Liver (tissue), 9 donors: ENCODE measurements around the gene MFAP5. TPM values are rescaled to one million over a fixed set of nuclear protein-coding genes. Genes with fewer than 3 reads are reported as not detected.

Experiments
- DNase-seq: peaks from one replicate; pipeline ENCODE4 v3.0.0-alpha.2; 2017; ENCODE audit warnings: low spot score
- H3K27ac ChIP-seq, 2 donors: one replicate each; pipeline ENCODE4 v1.7.0; 2013; ENCODE audit warnings: inconsistent platforms in 2 of 2, low read length in 2 of 2, control low read depth in 1 of 2, low read depth in 1 of 2, mild to moderate bottlenecking in 1 of 2
- H3K27me3 ChIP-seq, 4 donors: one replicate each; pipeline versions ENCODE4 v1.6.1 to v1.7.0; 2013; ENCODE audit warnings: low read length in 3 of 4, inconsistent platforms in 1 of 4, mild to moderate bottlenecking in 1 of 4, moderate library complexity in 1 of 4; ENCODE audit not compliant: control insufficient read depth in 4 of 4, insufficient read depth in 4 of 4
- H3K36me3 ChIP-seq, 4 donors: one replicate each; pipeline versions ENCODE4 v1.6.1 to v1.7.0; 2013; ENCODE audit warnings: low read length in 3 of 4, mild to moderate bottlenecking in 3 of 4, low read depth in 1 of 4, moderate library complexity in 1 of 4; ENCODE audit not compliant: control insufficient read depth in 4 of 4, insufficient read depth in 3 of 4
- H3K4me1 ChIP-seq, 4 donors: one replicate each; pipeline versions ENCODE4 v1.6.1 to v1.7.0; 2013; ENCODE audit warnings: low read length in 3 of 4, mild to moderate bottlenecking in 3 of 4, moderate library complexity in 1 of 4; ENCODE audit not compliant: control insufficient read depth in 4 of 4, insufficient read depth in 4 of 4
- H3K4me3 ChIP-seq, 3 donors: one replicate each; pipeline versions ENCODE4 v1.6.1 to v1.7.0; 2013; ENCODE audit warnings: low read length in 3 of 3, control low read depth in 1 of 3, low read depth in 1 of 3, mild to moderate bottlenecking in 1 of 3
- H3K9ac ChIP-seq, 2 donors: one replicate each; pipeline ENCODE4 v1.7.0; 2013; ENCODE audit warnings: low read length in 2 of 2, mild to moderate bottlenecking in 2 of 2, moderate library complexity in 2 of 2, control low read depth in 1 of 2, low read depth in 1 of 2
- H3K9me3 ChIP-seq, 4 donors: one replicate each; pipeline versions ENCODE4 v1.6.1 to v1.7.0; 2013; ENCODE audit warnings: low read length in 3 of 4; ENCODE audit not compliant: control insufficient read depth in 4 of 4
- EGR1 ChIP-seq, 2 donors: IDR thresholded peaks; 2 replicates each; pipeline ENCODE4 v1.6.1; 2016 to 2018; ENCODE audit warnings: antibody characterized with exemption in 2 of 2, low read depth in 2 of 2
- FOXA1 ChIP-seq: IDR thresholded peaks from 2 replicates; pipeline ENCODE4 v1.6.1; 2016; ENCODE audit warnings: antibody characterized with exemption
- FOXA2 ChIP-seq: IDR thresholded peaks from 2 replicates; pipeline ENCODE4 v1.6.1; 2016; ENCODE audit warnings: antibody characterized with exemption
- GABPA ChIP-seq, 2 donors: IDR thresholded peaks in 1 of 2; conservative IDR thresholded peaks in 1 of 2; 2 replicates each; pipeline ENCODE4 v1.6.1; 2016; ENCODE audit warnings: antibody characterized with exemption in 2 of 2, mild to moderate bottlenecking in 1 of 2, moderate library complexity in 1 of 2
- HNF4A ChIP-seq, 2 donors: conservative IDR thresholded peaks; 2 replicates each; pipeline ENCODE4 v1.6.1; 2016; ENCODE audit warnings: antibody characterized with exemption in 2 of 2, mild to moderate bottlenecking in 2 of 2
- HNF4G ChIP-seq: IDR thresholded peaks from 2 replicates; pipeline ENCODE4 v1.6.1; 2016; ENCODE audit warnings: antibody characterized with exemption
- JUND ChIP-seq, 2 donors: IDR thresholded peaks; 2 replicates each; pipeline ENCODE4 v1.6.1; 2016; ENCODE audit warnings: antibody characterized with exemption in 2 of 2
- NR2F2 ChIP-seq: IDR thresholded peaks from 2 replicates; pipeline ENCODE4 v1.6.1; 2016; ENCODE audit warnings: antibody characterized with exemption
- RAD21 ChIP-seq, 2 donors: IDR thresholded peaks; 2 replicates each; pipeline ENCODE4 v1.6.1; 2016; ENCODE audit warnings: antibody characterized with exemption in 2 of 2, mild to moderate bottlenecking in 2 of 2
- RXRA ChIP-seq, 2 donors: IDR thresholded peaks; 2 replicates each; pipeline ENCODE4 v1.6.1; 2017 to 2018; ENCODE audit warnings: antibody characterized with exemption in 2 of 2, mild to moderate bottlenecking in 1 of 2
- SP1 ChIP-seq: IDR thresholded peaks from 2 replicates; pipeline ENCODE4 v1.6.1; 2018; ENCODE audit warnings: antibody characterized with exemption, mild to moderate bottlenecking
- TAF1 ChIP-seq: conservative IDR thresholded peaks from 2 replicates; pipeline ENCODE4 v1.6.1; 2016; ENCODE audit warnings: antibody characterized with exemption, mild to moderate bottlenecking
- YY1 ChIP-seq: IDR thresholded peaks from 2 replicates; pipeline ENCODE4 v1.6.1; 2016; ENCODE audit warnings: antibody characterized with exemption, mild to moderate bottlenecking
- WGBS: extraction: QIAGEN DNeasy Blood & Tissue Kit; methylation state at CpG from one replicate; pipeline ENCODE4 v1.1.7; 2013; 5-methylcytosine and 5-hydroxymethylcytosine counted together
- polyA plus RNA-seq, 2 donors: library from polyadenylated mRNA; stranded (reverse) in 1 of 2; unstranded in 1 of 2; fragments of 200-250 nt in 1 of 2; fragments of >200 nt in 1 of 2; fragmentation: Nextera tagmentation in 1 of 2; extraction: Ambion mirVana in 1 of 2; gene quantifications; one replicate each; pipeline versions ENCODE4 v1.2.1 to v1.2.3, GENCODE V29; 2013 to 2015
- total RNA-seq, 2 donors: library from RNA; depleted of rRNA; stranded (reverse); fragments of >200 nt; gene quantifications; one replicate each; pipeline ENCODE4 v1.2.3, GENCODE V29; 2014
- TF ChIP-seq, protein P1 (sequence below): IDR thresholded peaks from 2 replicates; pipeline ENCODE4 v1.6.1; 2016; ENCODE audit warnings: antibody characterized with exemption
- TF ChIP-seq, protein P2 (sequence below): IDR thresholded peaks from 2 replicates; pipeline ENCODE4 v1.6.1; 2016; ENCODE audit warnings: antibody characterized with exemption, mild to moderate bottlenecking
- TF ChIP-seq, protein P3 (sequence below): IDR thresholded peaks from 2 replicates; pipeline ENCODE4 v1.6.1; 2016; ENCODE audit warnings: antibody characterized with exemption
- TF ChIP-seq, protein P4 (sequence below): fragments of 150-350 bp; IDR thresholded peaks from 2 replicates; pipeline ENCODE4 v1.5.1; 2017; ENCODE audit warnings: improper control_type of control experiment, low read depth, low read length; ENCODE audit not compliant: missing input control
- TF ChIP-seq, protein P5 (sequence below): IDR thresholded peaks from 2 replicates; pipeline ENCODE4 v1.6.1; 2016; ENCODE audit warnings: antibody characterized with exemption
- donor health status: healthy.
- donor health status: healthy.
- donor health status: healthy.
- donor health status: healthy.
- donor health status: healthy.

Gene MFAP5
- total and polyA plus RNA-seq, 4 donors, result 0.20 to 0.42 TPM; not detected in 2

DNA sequence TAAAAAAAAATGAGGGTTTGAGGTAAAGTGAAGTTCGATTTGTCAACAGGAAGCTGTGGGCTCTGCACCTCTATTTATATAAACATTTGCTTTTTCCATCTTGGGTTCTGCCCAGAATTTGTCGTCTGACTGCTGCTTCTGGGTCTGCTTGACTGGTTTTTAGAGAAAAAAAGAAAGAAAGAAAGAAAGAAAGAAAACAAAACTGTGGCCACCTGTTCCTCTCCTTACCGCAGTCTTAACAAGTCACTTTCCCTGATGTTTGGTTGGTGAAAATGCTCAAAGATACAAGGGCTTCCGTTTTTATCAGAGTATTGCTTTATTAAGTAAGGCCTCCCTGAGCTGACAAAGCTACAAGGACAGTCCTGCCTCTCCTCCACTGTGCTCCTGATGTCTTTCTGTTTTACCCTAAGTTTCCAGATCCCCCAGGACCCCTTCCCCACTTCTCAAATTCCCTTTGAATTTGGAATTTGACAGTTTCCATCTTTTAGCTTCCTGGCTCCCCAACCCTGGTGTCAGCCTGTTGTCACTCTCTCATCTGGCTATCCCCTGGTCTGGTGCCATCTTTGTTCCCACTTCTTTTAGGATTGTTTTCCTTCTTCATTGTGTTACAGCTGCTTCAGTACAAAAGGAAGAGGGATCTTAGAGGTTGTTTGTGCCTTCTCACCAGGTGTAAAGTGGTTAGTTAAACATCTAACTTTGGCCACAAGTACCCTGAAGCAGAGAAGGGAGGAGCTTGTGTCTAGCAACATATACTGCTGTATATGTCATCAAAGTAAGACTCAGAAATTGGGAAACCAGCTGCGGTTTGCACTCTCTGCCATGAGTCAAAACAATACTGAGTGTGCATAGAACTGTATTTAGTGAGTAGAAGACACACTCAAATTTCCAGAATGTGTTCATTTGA lies 18.0 kb downstream of the MFAP5 start:
- Histone ChIP-seq H3K9me3 (no peaks in the 10 kb centered on the region), H3K4me3 (no peak overlapping the region), H3K27ac (no peak overlapping the region), H3K4me1 (no peaks in the 10 kb centered on the region), H3K27me3 (no peaks in the 10 kb centered on the region), H3K36me3 (no peaks in the 10 kb centered on the region), H3K9ac (no peak overlapping the region)
- TF ChIP-seq, protein P1, sequence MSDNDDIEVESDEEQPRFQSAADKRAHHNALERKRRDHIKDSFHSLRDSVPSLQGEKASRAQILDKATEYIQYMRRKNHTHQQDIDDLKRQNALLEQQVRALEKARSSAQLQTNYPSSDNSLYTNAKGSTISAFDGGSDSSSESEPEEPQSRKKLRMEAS, result no peak
- TF ChIP-seq TAF1 (no peak), HNF4A (conservative IDR thresholded peaks at IDR 0.05) (no peak), EGR1 (IDR thresholded peaks at IDR 0.05; ENCODE audit: low read depth in 2 of 2) (no peak), FOXA1 (no peak), FOXA2 (no peak)
- TF ChIP-seq, protein P2, sequence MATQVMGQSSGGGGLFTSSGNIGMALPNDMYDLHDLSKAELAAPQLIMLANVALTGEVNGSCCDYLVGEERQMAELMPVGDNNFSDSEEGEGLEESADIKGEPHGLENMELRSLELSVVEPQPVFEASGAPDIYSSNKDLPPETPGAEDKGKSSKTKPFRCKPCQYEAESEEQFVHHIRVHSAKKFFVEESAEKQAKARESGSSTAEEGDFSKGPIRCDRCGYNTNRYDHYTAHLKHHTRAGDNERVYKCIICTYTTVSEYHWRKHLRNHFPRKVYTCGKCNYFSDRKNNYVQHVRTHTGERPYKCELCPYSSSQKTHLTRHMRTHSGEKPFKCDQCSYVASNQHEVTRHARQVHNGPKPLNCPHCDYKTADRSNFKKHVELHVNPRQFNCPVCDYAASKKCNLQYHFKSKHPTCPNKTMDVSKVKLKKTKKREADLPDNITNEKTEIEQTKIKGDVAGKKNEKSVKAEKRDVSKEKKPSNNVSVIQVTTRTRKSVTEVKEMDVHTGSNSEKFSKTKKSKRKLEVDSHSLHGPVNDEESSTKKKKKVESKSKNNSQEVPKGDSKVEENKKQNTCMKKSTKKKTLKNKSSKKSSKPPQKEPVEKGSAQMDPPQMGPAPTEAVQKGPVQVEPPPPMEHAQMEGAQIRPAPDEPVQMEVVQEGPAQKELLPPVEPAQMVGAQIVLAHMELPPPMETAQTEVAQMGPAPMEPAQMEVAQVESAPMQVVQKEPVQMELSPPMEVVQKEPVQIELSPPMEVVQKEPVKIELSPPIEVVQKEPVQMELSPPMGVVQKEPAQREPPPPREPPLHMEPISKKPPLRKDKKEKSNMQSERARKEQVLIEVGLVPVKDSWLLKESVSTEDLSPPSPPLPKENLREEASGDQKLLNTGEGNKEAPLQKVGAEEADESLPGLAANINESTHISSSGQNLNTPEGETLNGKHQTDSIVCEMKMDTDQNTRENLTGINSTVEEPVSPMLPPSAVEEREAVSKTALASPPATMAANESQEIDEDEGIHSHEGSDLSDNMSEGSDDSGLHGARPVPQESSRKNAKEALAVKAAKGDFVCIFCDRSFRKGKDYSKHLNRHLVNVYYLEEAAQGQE, result no peak
- WGBS, result 51% methylated on average over 5 of the region's 5 CpGs
- DNase-seq, result no peak

DNA sequence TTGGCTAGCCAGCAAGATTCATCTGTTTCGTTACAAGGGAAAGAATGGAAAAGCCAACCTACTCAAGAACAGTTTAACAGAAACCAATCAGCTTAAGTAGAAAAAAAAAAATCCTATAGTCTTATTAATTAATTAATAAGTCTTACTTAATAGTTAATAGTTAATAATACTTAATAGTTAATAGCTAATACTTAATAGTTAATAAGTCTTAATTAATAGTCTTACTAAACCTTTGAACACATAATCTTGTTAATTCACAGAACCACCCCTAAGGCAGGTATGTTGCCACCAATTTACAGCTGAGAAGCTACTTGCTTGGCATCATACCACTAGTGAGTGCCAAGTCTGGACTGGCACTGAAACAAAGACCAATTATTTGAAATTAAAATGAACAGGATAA lies 19.9 kb downstream of the MFAP5 start:
- Histone ChIP-seq H3K9me3 (no peaks in the 10 kb centered on the region), H3K27me3 (no peaks in the 10 kb centered on the region), H3K4me3 (no peak overlapping the region), H3K36me3 (no peaks in the 10 kb centered on the region), H3K9ac (no peak overlapping the region), H3K4me1 (no peaks in the 10 kb centered on the region), H3K27ac (no peak overlapping the region)
- TF ChIP-seq FOXA1, result no peak
- TF ChIP-seq GABPA (IDR thresholded peaks at IDR 0.05 in 1 of 2, conservative IDR thresholded peaks at IDR 0.05 in 1 of 2), result no peak
- TF ChIP-seq FOXA2, result no peak
- TF ChIP-seq, protein P2, result no peak
- TF ChIP-seq SP1, result no peak
- TF ChIP-seq HNF4A (conservative IDR thresholded peaks at IDR 0.05), result no peak
- no peak for TF ChIP-seq EGR1 (IDR thresholded peaks at IDR 0.05; ENCODE audit: low read depth in 2 of 2)
- no peak for TF ChIP-seq TAF1
- TF ChIP-seq RAD21 (IDR thresholded peaks at IDR 0.05), result no peak
- TF ChIP-seq, protein P3, sequence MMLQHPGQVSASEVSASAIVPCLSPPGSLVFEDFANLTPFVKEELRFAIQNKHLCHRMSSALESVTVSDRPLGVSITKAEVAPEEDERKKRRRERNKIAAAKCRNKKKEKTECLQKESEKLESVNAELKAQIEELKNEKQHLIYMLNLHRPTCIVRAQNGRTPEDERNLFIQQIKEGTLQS, result no peak
- TF ChIP-seq, protein P4, sequence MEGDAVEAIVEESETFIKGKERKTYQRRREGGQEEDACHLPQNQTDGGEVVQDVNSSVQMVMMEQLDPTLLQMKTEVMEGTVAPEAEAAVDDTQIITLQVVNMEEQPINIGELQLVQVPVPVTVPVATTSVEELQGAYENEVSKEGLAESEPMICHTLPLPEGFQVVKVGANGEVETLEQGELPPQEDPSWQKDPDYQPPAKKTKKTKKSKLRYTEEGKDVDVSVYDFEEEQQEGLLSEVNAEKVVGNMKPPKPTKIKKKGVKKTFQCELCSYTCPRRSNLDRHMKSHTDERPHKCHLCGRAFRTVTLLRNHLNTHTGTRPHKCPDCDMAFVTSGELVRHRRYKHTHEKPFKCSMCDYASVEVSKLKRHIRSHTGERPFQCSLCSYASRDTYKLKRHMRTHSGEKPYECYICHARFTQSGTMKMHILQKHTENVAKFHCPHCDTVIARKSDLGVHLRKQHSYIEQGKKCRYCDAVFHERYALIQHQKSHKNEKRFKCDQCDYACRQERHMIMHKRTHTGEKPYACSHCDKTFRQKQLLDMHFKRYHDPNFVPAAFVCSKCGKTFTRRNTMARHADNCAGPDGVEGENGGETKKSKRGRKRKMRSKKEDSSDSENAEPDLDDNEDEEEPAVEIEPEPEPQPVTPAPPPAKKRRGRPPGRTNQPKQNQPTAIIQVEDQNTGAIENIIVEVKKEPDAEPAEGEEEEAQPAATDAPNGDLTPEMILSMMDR, result no peak
- TF ChIP-seq JUND (IDR thresholded peaks at IDR 0.05), result no peak
- TF ChIP-seq YY1, result no peak
- TF ChIP-seq RXRA (IDR thresholded peaks at IDR 0.05), result no peak
- TF ChIP-seq, protein P1, result no peak
- TF ChIP-seq, protein P5, sequence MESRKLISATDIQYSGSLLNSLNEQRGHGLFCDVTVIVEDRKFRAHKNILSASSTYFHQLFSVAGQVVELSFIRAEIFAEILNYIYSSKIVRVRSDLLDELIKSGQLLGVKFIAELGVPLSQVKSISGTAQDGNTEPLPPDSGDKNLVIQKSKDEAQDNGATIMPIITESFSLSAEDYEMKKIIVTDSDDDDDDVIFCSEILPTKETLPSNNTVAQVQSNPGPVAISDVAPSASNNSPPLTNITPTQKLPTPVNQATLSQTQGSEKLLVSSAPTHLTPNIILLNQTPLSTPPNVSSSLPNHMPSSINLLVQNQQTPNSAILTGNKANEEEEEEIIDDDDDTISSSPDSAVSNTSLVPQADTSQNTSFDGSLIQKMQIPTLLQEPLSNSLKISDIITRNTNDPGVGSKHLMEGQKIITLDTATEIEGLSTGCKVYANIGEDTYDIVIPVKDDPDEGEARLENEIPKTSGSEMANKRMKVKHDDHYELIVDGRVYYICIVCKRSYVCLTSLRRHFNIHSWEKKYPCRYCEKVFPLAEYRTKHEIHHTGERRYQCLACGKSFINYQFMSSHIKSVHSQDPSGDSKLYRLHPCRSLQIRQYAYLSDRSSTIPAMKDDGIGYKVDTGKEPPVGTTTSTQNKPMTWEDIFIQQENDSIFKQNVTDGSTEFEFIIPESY, result no peak
- TF ChIP-seq HNF4G, result no peak
- no peak for TF ChIP-seq NR2F2
- DNase-seq, result no peak
- WGBS, result 94% methylated on average over 1 of the region's 1 CpG
